DMS53 (cell line): ENCODE measurements around the gene WTAP.
"Not testable (repeated sequence)": the region's sequence is repeated elsewhere in the genome, so short reads cannot be mapped to it uniquely, and the experiment has no call there.

ENCODE experiments used
- DNase-seq: peaks from one replicate; lab custom pipeline; 2025; lab: John Stamatoyannopoulos, UW

Gene WTAP

DNA sequence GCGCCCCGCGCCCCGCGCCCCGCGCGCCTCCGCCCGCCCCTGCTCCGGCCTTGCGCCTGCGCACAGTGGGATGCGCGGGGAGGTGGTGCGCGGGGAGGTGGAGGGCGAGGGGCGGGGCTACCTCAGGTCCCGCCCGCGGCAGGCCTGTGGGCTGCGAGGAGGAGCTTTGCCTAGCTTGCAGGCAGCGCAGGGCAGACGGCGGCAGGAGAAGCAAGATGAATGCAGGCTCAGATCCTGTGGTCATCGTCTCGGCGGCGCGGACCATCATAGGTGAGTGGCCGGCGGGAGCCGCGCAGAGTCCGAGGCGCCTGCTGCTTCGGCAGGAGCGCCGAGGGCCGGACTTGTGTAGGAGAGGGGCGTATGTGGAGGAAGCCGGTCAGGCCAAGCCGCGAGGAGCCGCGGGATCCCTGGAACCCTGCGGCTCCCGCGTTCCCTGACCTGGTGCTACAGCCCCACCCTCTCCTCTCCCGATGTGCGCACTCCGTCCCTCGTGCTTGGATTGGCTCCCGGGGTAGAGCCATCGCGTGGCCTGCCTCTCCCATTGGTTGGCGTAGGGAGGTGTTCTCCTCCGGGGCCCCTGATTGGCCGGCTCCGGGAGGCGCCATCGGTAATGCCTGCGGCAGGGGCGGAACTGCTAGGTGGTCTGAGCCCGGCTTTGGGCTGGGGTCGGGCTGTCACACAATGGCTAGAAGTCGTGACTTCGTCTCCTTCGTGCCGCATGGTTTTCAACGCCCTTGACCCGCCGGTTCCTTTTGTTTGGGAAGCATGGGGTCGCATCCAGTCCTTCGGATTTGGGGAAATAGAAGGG lies 34.8 kb downstream of the WTAP start, which contains the start of gene ACAT2:
TSS of gene ACAT2 (plus strand) at position 173 of the 808 bp plus-strand sequence. CDS start at position 216, 43 bp downstream.
- DNase-seq: peak; percentile 97

DNA sequence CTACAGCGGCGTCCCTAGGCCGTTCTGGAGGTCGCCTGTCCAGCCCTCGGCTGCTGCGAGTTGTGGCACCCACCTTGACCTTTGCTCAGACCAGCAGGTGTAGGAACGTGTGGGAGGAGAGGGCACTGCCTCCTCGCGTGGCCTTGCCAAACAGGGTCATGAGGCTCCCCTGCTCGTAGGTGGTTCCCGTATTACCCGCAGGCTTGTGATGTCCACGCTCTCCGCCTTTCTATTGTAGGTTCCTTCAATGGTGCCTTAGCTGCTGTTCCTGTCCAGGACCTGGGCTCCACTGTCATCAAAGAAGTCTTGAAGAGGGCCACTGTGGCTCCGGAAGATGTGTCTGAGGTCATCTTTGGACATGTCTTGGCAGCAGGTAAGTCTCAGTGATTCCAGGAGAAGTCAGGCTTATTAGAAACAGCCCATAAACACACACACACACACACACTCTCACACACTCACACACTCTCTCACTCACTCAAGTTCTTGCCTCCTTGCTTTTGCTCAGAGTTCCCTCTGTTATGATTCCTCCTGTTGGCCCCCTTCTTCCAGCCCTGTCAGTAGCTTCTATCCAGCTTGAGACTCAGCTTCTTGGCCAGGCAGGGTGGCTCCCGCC lies 35.5 kb downstream of the WTAP start:
- peak; percentile 45 for DNase-seq

DNA sequence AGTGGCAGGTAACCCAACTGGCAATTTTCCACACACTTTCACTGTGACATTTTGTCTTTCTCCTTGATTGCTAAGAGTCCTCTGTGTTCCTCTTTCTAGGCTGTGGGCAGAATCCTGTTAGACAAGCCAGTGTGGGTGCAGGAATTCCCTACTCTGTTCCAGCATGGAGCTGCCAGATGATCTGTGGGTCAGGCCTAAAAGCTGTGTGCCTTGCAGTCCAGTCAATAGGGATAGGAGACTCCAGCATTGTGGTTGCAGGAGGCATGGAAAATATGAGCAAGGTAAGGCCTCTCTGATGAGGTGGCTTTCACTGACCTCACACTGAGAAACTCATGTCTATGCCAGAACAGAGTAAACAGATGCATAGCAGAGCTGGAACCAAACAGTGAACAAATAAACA lies 39.6 kb downstream of the WTAP start:
- no peak for DNase-seq

DNA sequence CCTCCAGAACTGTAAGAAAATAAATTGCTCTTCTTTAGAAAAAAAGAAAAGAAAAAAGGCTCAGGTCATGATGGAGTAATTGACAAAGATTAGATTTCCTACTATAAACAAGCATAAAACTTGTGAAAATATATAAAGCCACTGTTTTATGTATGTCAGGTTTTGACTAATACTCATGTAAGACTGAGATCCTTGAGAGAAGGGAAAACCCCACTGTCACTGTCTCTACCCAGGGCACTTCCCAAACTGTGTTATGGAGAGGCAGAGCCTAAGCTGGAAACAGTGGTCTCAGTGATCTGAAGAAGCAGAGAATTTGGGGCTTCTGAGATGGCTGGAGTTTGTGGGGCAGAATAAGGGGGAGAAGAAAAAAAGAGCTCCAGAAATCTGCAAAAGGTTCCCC lies 42.2 kb downstream of the WTAP start:
- no peak for DNase-seq

DNA sequence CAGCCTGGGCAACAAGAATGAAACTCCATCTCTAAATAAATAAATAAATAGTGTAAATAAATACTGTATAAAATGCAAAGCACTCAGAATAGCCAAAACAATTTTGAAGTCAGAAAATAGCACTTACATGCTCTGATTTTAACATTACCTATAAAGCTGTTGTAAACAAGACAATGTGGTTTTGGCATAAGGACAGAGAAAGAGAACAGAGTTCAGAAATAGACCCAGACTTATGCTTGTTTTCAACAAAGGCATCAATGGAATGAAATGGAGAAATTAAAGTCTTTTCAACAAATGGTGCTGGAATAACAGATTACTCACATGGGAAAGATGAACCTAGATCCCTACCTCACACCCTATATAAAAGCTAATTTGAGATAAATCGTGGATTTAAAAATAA lies 44.9 kb downstream of the WTAP start:
- DNase-seq: no peak

DNA sequence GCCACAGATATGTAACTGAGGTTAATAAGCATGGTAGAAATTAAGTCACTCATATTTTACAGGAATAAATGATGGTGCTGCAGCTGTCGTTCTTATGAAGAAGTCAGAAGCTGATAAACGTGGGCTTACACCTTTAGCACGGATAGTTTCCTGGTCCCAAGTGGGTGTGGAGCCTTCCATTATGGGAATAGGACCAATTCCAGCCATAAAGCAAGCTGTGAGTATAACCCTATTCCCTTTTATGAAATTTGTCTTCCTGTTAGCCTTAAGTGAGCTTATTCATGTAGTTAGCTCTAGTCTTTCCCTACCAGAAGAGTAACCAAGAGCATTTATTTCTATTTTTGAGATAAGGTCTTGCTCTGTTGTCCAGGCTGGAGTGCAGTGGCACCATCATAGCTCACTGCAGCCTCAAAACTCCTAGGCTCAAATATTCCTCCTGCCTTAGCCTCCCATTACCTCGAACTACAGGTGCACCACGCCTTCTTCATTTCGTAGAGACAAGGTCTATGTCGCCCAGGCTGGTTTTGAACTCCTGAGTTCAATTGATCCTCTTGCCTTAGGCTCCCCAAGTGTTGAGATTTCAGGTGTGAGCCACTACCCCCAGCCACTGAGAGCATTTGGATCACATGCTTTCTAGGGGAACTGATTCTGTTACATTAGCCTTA lies 50.1 kb downstream of the WTAP start:
- no peak for DNase-seq

DNA sequence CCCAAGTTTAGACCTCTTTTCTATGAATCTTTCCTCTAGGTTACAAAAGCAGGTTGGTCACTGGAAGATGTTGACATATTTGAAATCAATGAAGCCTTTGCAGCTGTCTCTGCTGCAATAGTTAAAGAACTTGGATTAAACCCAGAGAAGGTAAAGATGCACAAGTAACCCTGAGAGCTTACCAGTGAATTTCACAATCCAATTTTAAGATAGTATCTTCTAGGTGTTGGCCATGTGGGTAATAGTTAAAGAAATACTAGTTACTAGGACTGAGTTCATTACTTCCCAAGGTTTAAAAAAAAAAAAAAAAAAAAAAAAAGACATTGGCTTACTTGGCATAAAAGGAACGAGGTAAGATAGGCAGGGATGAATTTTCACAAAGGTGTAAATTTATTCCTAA lies 50.8 kb downstream of the WTAP start:
- DNase-seq: no peak

DNA sequence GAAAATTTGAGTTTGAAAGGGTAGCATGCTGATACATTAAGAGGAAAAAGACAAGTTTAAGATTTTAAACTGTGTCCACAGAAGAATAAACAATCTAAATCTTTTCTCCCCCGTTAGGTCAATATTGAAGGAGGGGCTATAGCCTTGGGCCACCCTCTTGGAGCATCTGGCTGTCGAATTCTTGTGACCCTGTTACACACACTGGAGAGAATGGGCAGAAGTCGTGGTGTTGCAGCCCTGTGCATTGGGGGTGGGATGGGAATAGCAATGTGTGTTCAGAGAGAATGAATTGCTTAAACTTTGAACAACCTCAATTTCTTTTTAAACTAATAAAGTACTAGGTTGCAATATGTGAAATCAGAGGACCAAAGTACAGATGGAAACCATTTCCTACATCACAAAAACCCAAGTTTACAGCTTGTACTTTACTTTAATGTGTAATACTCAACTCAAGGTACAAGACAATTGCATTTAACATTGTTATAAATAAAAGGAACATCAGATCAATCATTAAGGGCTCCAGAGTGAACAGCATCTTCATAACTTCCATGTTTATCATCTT lies 51.3 kb downstream of the WTAP start:
- DNase-seq: no peak

DNA sequence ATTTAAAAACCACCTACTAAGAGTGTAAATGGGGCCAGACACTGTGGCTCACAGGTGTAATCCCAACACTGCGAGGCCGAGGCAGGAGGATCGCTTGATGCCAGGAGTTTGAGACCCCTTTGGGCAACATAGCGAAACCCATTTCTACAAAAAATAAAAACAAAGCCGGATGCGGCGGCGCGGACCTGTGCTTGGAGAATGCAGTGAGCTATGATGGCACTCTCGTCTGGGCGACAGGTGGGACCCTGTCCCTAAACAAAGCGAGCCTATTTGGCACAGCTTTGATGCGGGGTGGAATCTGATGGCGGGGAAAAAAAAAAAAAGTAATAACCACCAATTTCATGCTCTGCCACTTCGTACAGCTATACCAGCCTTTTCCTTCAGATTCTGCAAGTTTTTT lies 61.0 kb downstream of the WTAP start:
- DNase-seq: no peak

DNA sequence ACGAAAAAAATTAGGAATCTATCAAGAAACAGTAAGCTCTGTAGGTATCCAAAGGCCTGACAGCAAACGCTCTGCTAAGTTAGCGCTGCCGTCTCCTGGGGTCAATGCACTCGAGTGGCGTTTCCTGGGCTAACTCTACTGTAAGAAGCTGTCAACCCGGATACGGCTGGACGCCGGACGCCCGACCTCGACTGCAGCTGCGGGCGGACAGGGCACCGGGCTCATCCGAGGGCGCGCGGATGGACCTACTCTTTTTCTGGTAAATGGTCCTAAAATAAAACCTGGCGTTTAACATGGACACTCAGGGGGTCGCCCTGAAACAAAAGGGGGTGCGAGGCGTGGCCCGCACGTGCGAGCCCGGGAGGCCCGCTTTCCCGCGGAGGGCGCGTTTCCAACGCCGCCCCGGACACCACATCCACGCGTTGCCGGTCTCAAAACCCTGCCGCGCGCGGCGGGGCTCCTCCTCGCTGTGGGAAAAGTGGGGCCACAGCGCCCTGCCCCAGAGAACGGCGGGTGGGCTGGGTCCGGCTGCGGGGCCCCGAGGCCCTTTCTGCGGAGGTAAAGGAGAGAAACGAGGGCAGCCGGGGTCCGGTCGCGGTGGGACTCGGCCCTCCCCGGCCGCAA lies 61.6 kb downstream of the WTAP start:
- peak; percentile 64 for DNase-seq

DNA sequence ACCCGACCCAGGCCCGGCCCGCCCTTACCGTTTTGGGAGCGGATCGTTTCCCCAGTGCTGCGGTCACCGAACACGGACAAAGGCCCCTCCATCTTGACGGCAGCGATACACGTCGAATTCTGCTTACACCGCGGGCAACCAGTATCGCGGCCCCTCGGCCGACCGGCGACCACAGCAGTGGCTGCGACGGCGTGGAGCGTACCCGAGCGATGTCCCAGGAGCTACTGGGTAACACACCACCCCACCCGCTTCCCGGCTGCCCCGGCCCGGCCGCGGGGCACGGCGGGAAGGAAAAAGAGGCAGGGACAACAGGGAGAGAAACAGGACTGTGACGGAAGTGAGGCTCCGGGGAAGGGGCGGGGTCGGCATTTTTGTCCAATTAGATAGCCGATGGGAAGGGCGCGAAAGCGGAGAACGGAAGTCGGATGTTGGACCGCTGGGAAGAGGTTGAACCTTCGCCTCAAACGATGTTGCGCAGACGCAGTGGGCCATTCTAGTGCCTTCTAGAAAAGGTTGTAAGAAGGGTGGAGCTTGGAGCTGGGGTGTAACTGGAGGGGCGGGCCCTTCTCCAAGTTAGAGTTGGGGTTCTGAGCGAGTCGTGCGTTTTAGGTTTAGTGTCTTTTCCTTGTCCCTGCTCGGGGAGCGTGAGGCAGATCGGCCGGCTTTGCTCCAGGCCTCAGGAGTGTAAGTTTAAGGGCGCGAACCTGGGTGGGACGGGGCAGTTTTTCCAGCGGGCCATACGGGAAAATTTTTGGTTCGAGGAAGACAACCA lies 62.3 kb downstream of the WTAP start, which contains the start of gene TCP1:
TSS of gene TCP1 (minus strand) at position 226 of the 772 bp plus-strand sequence. CDS start at position 92, 134 bp downstream.
- DNase-seq: peak; percentile 99

DNA sequence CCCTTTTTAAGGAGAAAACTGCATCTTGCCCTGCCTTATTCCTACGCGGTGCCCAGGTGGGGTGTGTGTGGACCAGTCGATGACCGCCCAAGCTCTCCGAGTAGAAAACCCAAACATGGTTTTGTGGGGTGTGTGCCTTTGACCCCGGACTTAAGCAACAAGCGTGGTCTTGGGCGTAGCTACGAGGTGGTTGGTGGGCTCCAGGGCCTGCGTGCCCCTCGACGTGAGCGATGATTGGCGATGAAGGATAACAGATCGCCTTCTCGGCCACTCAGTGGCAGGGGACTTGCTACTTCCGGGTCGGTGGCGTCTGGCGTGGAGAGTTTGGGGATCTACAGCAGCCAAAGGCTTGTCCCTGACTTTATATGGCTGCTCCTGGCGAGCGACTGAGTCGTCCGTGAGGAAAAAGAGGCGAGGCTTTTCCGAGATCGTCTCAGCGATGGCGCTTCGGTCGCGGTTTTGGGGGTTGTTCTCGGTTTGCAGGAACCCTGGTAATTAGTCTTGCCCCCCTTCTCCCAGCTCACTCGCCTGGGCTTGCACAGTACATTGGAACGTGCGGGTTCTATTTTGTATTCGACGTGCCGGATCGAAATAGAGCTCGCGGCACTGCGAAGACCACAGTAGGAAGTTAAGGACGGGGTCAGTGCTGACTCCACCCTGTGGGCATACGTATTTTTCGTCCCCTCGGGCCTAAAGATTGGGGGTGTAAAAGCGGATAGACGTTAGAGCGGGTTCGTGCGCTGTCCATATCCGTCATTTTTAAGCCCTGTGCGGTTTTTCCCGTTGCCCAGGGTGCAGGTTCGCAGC lies 63.0 kb downstream of the WTAP start, which contains the start of gene MRPL18:
TSS of gene MRPL18 (plus strand) at position 319 of the 807 bp plus-strand sequence. CDS start at position 440, 121 bp downstream.
- peak; percentile 96 for DNase-seq

DNA sequence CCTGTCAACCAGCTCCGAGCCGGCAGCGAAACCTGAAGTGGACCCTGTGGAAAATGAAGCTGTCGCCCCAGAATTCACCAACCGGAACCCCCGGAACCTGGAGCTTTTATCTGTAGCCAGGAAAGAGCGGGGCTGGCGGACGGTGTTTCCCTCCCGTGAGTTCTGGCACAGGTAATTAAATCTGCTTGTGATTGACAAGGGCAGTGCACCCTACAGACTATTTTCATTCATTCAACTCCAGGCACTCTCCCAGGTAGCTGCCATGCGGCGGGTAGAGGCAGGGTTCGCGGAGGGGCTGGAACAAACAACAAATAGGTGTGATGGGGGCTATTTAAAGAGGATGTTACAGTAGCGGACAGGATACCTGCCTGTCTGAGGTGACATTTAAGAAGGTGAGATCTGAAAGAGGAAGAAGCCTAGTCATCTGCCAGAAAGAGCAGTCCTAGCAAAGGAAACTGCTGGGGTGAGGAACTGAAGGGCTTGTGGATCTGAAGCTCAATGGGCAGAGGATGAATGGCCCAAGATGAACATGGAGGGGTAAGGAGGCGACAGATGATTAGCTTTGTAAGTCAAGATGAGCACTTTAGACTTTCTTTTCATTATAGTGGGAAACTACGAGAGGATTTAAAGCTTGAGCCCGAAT lies 63.8 kb downstream of the WTAP start:
- peak; percentile 40 for DNase-seq

DNA sequence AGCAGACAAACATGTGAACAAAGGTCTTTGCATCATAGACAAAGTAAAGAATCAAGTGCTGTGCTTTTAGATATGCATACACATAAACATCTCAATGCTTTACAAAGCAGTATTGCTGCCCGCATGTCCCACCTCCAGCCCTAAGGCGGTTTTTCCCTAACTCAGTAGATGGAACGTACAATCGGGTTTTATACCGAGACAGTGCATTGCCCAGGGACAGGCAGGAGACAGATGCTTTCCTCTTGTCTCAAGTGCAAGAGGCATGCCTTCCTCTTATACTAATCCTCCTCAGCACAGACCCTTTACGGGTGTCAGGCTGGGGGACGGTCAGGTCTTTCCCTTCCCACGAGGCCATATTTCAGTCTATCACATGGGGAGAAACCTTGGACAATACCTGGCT lies 67.7 kb downstream of the WTAP start:
- not testable (repeated sequence) for DNase-seq

DNA sequence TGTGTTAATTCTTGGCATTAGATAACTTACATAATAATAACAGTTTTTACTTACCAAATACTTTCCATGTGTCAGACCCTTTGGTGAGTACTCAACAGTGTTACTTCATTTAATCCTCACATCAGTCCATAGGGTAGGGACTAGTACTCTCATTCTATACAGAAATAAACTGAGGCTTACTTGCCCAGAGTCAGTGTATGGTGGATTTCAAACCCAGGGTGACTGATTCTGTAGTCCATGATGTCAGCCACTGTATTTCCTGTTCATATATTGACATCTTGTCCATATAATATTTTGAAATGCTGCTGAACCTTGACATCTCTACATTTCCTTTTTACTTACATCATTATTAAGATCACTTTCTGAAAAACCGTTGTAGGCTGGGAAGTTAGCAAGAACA lies 70.2 kb downstream of the WTAP start:
- no peak for DNase-seq

DNA sequence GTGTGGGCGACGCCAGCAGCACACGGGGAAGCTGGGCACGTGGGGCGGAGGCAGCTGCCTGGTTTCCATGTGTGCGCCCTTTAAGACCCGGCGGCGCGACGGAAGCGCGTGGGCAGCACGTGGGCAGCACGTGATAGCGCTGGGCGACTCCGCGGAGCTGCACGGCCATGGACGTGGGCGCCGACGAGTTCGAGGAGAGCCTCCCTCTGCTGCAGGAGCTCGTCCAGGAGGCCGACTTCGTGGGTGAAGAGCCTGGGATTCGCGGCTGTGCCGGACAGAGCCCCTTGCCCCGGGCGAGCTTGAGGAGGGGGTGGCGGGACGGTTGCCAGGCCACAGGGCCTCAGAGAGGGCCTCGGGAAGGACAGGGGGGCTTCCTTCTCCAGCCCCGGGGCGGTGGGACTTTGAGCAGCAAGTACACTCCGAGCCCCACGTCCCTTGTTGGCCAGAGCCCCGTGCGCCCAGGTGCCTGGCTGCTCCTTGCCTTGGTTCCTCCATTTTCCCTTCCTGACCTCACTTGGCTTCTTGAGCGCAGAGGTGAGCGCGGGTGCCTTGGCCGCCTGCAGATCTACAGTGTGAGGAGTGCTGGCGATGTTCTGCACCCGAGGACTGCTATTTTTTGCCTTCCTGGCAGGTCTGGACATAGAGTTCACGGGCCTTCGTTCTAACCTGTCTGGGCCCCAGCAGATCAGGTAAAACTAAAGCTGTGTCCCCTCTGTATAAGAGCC lies 73.0 kb downstream of the WTAP start, which contains the start of gene PNLDC1:
TSS of gene PNLDC1 (plus strand) at position 136 of the 725 bp plus-strand sequence. CDS start at position 168, 32 bp downstream.
- no peak for DNase-seq

DNA sequence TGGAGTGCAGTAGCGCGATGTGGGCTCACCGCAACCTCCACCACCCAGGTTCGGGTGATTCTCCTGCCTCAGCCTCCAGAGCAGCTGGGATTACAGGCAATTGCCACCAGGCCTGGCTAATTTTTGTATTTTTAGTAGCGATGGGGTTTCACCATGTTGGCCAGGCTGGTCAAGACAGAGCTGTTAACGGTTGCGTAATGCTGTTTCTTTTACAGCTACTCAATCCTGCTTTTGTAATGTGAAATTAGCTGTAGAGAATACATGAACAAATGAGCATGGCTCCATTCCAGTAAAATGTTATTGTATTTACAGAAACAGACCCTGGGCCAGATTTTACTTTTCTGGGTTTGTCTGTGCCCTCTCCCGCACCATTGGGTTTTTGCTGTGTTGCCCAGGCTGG lies 74.6 kb downstream of the WTAP start:
- no peak for DNase-seq

DNA sequence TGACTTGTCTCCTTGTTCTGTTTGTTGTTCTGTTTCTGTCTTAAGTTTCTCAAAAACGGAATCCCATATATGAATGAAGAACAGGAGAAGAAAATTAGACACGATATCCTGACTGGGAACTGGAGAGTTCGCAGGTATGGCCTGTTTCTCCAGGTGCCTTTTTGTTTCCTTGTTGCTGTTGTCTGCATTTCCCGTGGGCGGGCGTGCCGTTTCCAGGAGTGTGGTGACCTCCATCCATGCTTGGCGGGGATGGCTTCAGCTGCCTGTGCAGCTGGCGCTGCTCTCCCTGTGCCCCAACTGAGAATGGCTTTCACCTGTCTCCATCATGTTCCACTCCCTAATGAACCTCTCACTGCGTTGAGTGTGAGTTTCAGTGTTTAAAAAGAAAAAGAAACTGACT lies 77.2 kb downstream of the WTAP start:
- no peak for DNase-seq

DNA sequence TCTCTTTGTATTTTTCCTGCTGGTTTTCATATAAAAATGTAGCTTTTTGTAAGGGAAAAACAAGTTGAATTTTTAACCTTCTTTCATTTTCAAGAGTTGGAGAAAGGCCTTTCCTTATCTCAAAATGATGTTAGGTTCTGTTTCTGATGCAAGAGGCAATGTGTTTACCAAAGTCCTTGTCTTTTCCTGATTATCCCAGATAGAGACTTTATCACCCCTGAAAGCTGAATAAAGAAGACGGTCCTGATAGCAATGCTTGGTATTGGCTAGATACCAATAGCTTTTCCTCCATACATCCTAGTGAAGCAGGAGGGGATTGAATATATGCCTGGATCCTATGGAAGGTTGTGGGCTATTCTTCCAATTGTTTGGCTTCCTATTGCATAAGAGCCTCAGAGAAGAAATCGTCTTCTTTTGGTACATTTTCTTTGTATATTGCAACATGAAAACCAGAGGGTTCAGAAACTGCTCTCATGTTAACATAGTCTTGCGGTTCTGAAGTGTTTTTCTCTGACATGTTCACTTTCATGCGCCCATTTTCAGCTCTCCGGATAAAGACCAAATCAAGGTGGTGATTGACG lies 78.2 kb downstream of the WTAP start:
- no peak for DNase-seq
